Liver (tissue), 9 donors: ENCODE results near the gene HSD17B4. TPM values are rescaled to one million over a fixed set of nuclear protein-coding genes. Genes with fewer than 3 reads are reported as not detected.

Experiments
- DNase-seq: peaks from one replicate; pipeline ENCODE4 v3.0.0-alpha.2; 2017; ENCODE audit warnings: low spot score
- H3K27ac ChIP-seq, 2 donors: one replicate each; pipeline ENCODE4 v1.7.0; 2013; ENCODE audit warnings: inconsistent platforms in 2 of 2, low read length in 2 of 2, control low read depth in 1 of 2, low read depth in 1 of 2, mild to moderate bottlenecking in 1 of 2
- H3K27me3 ChIP-seq, 4 donors: one replicate each; pipeline versions ENCODE4 v1.6.1 to v1.7.0; 2013; ENCODE audit warnings: low read length in 3 of 4, inconsistent platforms in 1 of 4, mild to moderate bottlenecking in 1 of 4, moderate library complexity in 1 of 4; ENCODE audit not compliant: control insufficient read depth in 4 of 4, insufficient read depth in 4 of 4
- H3K36me3 ChIP-seq, 4 donors: one replicate each; pipeline versions ENCODE4 v1.6.1 to v1.7.0; 2013; ENCODE audit warnings: low read length in 3 of 4, mild to moderate bottlenecking in 3 of 4, low read depth in 1 of 4, moderate library complexity in 1 of 4; ENCODE audit not compliant: control insufficient read depth in 4 of 4, insufficient read depth in 3 of 4
- H3K4me1 ChIP-seq, 4 donors: one replicate each; pipeline versions ENCODE4 v1.6.1 to v1.7.0; 2013; ENCODE audit warnings: low read length in 3 of 4, mild to moderate bottlenecking in 3 of 4, moderate library complexity in 1 of 4; ENCODE audit not compliant: control insufficient read depth in 4 of 4, insufficient read depth in 4 of 4
- H3K4me3 ChIP-seq, 3 donors: one replicate each; pipeline versions ENCODE4 v1.6.1 to v1.7.0; 2013; ENCODE audit warnings: low read length in 3 of 3, control low read depth in 1 of 3, low read depth in 1 of 3, mild to moderate bottlenecking in 1 of 3
- H3K9ac ChIP-seq, 2 donors: one replicate each; pipeline ENCODE4 v1.7.0; 2013; ENCODE audit warnings: low read length in 2 of 2, mild to moderate bottlenecking in 2 of 2, moderate library complexity in 2 of 2, control low read depth in 1 of 2, low read depth in 1 of 2
- H3K9me3 ChIP-seq, 4 donors: one replicate each; pipeline versions ENCODE4 v1.6.1 to v1.7.0; 2013; ENCODE audit warnings: low read length in 3 of 4; ENCODE audit not compliant: control insufficient read depth in 4 of 4
- ATF3 ChIP-seq: IDR thresholded peaks from 2 replicates; pipeline ENCODE4 v1.6.1; 2016; ENCODE audit warnings: antibody characterized with exemption
- EGR1 ChIP-seq, 2 donors: IDR thresholded peaks; 2 replicates each; pipeline ENCODE4 v1.6.1; 2016 to 2018; ENCODE audit warnings: antibody characterized with exemption in 2 of 2, low read depth in 2 of 2
- FOXA1 ChIP-seq: IDR thresholded peaks from 2 replicates; pipeline ENCODE4 v1.6.1; 2016; ENCODE audit warnings: antibody characterized with exemption
- FOXA2 ChIP-seq: IDR thresholded peaks from 2 replicates; pipeline ENCODE4 v1.6.1; 2016; ENCODE audit warnings: antibody characterized with exemption
- GABPA ChIP-seq, 2 donors: IDR thresholded peaks in 1 of 2; conservative IDR thresholded peaks in 1 of 2; 2 replicates each; pipeline ENCODE4 v1.6.1; 2016; ENCODE audit warnings: antibody characterized with exemption in 2 of 2, mild to moderate bottlenecking in 1 of 2, moderate library complexity in 1 of 2
- HNF4A ChIP-seq, 2 donors: conservative IDR thresholded peaks; 2 replicates each; pipeline ENCODE4 v1.6.1; 2016; ENCODE audit warnings: antibody characterized with exemption in 2 of 2, mild to moderate bottlenecking in 2 of 2
- HNF4G ChIP-seq: IDR thresholded peaks from 2 replicates; pipeline ENCODE4 v1.6.1; 2016; ENCODE audit warnings: antibody characterized with exemption
- JUND ChIP-seq, 2 donors: IDR thresholded peaks; 2 replicates each; pipeline ENCODE4 v1.6.1; 2016; ENCODE audit warnings: antibody characterized with exemption in 2 of 2
- MAX ChIP-seq: IDR thresholded peaks from 2 replicates; pipeline ENCODE4 v1.6.1; 2016; ENCODE audit warnings: antibody characterized with exemption
- NR2F2 ChIP-seq: IDR thresholded peaks from 2 replicates; pipeline ENCODE4 v1.6.1; 2016; ENCODE audit warnings: antibody characterized with exemption
- RAD21 ChIP-seq, 2 donors: IDR thresholded peaks; 2 replicates each; pipeline ENCODE4 v1.6.1; 2016; ENCODE audit warnings: antibody characterized with exemption in 2 of 2, mild to moderate bottlenecking in 2 of 2
- REST ChIP-seq: IDR thresholded peaks from 2 replicates; pipeline ENCODE4 v1.6.1; 2016; ENCODE audit warnings: antibody characterized with exemption, mild to moderate bottlenecking
- RXRA ChIP-seq, 2 donors: IDR thresholded peaks; 2 replicates each; pipeline ENCODE4 v1.6.1; 2017 to 2018; ENCODE audit warnings: antibody characterized with exemption in 2 of 2, mild to moderate bottlenecking in 1 of 2
- SP1 ChIP-seq: IDR thresholded peaks from 2 replicates; pipeline ENCODE4 v1.6.1; 2018; ENCODE audit warnings: antibody characterized with exemption, mild to moderate bottlenecking
- TAF1 ChIP-seq: conservative IDR thresholded peaks from 2 replicates; pipeline ENCODE4 v1.6.1; 2016; ENCODE audit warnings: antibody characterized with exemption, mild to moderate bottlenecking
- YY1 ChIP-seq: IDR thresholded peaks from 2 replicates; pipeline ENCODE4 v1.6.1; 2016; ENCODE audit warnings: antibody characterized with exemption, mild to moderate bottlenecking
- ZBTB33 ChIP-seq: IDR thresholded peaks from 2 replicates; pipeline ENCODE4 v1.6.1; 2016; ENCODE audit warnings: antibody characterized with exemption
- WGBS: extraction: QIAGEN DNeasy Blood & Tissue Kit; methylation state at CpG from one replicate; pipeline ENCODE4 v1.1.7; 2013; 5-methylcytosine and 5-hydroxymethylcytosine counted together
- polyA plus RNA-seq, 2 donors: library from polyadenylated mRNA; stranded (reverse) in 1 of 2; unstranded in 1 of 2; fragments of 200-250 nt in 1 of 2; fragments of >200 nt in 1 of 2; fragmentation: Nextera tagmentation in 1 of 2; extraction: Ambion mirVana in 1 of 2; gene quantifications; one replicate each; pipeline versions ENCODE4 v1.2.1 to v1.2.3, GENCODE V29; 2013 to 2015
- total RNA-seq, 2 donors: library from RNA; depleted of rRNA; stranded (reverse); fragments of >200 nt; gene quantifications; one replicate each; pipeline ENCODE4 v1.2.3, GENCODE V29; 2014
- TF ChIP-seq, protein P1 (sequence below): fragments of 150-350 bp; IDR thresholded peaks from 2 replicates; pipeline ENCODE4 v1.5.1; 2017; ENCODE audit warnings: improper control_type of control experiment, low read depth, low read length; ENCODE audit not compliant: missing input control
- donor health status: healthy.
- donor health status: healthy.
- donor health status: healthy.
- donor health status: healthy.
- donor health status: healthy.

The HSD17B4 gene
- total and polyA plus RNA-seq, 4 donors: 299 to 699 (median 393) TPM

GRCh38 chr5:119454171-119454570 is 1.9 kb downstream of the HSD17B4 start:
- peaks cover 6 to 37% (median 24%) of the 10 kb centered on the region in 4 donors for H3K4me1 ChIP-seq
- peaks cover 0 to 5% (median 2%) of the 10 kb centered on the region in 4 donors for H3K36me3 ChIP-seq
- TF ChIP-seq JUND (IDR thresholded peaks at IDR 0.05): peak; percentile 48 to 71
- TF ChIP-seq RXRA (IDR thresholded peaks at IDR 0.05): peak; percentile 93 to 95
- peak; percentile 41 for TF ChIP-seq MAX
- TF ChIP-seq SP1: peak; percentile 56
- peak; percentile 75 for TF ChIP-seq NR2F2
- no peak for TF ChIP-seq TAF1
- no peak for TF ChIP-seq FOXA2
- TF ChIP-seq REST: no peak
- peak; percentile 73 for TF ChIP-seq HNF4G
- TF ChIP-seq HNF4A (conservative IDR thresholded peaks at IDR 0.05): peak; percentile 93 to 95
- TF ChIP-seq GABPA (IDR thresholded peaks at IDR 0.05 in 1 of 2, conservative IDR thresholded peaks at IDR 0.05 in 1 of 2): no peak
- TF ChIP-seq YY1: peak; percentile 45
- peak; percentile 77 for TF ChIP-seq ATF3
- no peak for TF ChIP-seq EGR1 (IDR thresholded peaks at IDR 0.05; ENCODE audit: low read depth in 2 of 2)
- TF ChIP-seq, protein P1, sequence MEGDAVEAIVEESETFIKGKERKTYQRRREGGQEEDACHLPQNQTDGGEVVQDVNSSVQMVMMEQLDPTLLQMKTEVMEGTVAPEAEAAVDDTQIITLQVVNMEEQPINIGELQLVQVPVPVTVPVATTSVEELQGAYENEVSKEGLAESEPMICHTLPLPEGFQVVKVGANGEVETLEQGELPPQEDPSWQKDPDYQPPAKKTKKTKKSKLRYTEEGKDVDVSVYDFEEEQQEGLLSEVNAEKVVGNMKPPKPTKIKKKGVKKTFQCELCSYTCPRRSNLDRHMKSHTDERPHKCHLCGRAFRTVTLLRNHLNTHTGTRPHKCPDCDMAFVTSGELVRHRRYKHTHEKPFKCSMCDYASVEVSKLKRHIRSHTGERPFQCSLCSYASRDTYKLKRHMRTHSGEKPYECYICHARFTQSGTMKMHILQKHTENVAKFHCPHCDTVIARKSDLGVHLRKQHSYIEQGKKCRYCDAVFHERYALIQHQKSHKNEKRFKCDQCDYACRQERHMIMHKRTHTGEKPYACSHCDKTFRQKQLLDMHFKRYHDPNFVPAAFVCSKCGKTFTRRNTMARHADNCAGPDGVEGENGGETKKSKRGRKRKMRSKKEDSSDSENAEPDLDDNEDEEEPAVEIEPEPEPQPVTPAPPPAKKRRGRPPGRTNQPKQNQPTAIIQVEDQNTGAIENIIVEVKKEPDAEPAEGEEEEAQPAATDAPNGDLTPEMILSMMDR: no peak
- peak; percentile 6 to 8 for TF ChIP-seq RAD21 (IDR thresholded peaks at IDR 0.05)
- TF ChIP-seq ZBTB33: peak; percentile 18
- TF ChIP-seq FOXA1: no peak
- no peak for DNase-seq
- peak overlapping the region; percentile 70 to 84 (median 77) for H3K4me3 ChIP-seq
- H3K27ac ChIP-seq: no peak overlapping the region
- H3K9me3 ChIP-seq: no peaks in the 10 kb centered on the region
- WGBS: 32% methylated on average over 3 of the region's 3 CpGs
- H3K27me3 ChIP-seq: no peaks in the 10 kb centered on the region
- H3K9ac ChIP-seq: no peak overlapping the region
